ENCODE results near the gene RCN2.

Gene RCN2

DNA sequence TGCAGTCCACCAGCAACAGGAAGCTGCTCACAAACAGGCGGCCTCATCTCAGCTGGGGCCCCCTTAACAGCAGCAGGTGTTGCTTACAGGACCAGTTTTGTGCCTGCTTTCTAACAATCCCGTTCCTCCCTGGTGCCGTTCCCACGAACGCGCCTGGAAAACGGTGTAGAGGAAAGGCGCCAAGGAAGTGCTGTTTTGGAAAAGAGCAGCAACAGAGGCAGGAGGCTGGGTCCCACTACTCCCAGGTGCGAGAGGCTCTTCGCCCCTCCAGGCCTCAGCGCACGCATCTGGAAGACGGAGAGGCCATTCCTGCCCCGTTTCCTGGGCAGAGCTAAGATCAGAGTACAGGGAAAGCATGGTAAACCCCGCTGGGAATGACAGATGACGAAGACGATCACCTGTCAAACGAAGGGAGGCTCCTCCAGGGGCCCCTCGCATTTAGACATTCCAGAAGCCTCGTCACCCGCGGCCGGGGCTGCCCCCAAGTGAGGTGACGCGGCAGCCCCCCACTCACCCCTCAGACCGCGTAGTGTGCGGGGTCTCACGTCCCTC is 27.0 kb upstream of the RCN2 start:
- no CpG with 5 or more reads among the region's 29 CpGs for WGBS (ENCODE audit: insufficient coverage, insufficient read length)
- peak; percentile 2 for DNase-seq (ENCODE audit: low read depth, low spot score)
- H3K27ac ChIP-seq (ENCODE audit: low read length), result no peak overlapping the region

DNA sequence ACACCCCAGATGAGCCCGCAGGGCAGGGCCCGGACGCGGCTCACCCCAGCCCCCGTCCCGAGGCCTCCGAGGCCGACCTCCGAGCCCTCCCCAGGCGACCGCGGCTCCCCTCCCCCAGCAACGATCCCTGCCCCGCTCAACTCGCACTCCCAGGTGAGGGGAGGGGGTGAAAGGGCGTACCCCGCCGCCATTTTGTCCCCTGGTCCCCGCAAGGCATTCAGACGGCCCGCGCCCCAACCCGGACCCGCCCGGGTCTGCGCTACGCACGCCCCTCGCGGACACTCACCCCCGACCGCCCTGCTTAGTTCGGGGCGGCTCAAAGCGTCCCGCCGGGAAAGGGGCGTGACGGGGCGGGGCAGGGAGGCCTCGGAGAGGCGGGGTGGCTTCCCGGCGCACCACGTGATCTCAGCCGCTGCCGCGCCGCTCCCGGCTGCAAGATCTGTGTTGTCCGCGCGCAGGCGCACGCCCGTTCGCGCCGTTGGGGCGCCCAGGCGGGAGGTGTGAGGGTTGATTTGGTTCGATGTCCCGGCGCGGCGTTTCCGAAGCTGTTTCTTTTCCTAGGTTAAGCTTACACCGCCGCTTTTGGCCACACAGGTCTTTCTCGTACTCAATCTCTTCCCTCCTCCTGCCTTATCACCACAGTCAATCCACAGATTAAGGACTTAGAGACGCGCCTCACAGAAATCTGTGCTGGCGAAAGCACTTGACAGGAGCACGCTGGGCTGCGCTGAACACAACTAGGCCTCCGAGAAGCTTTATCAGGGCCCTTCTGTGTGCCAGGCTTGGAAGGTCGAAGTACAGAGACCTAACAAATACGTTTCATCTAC is 26.3 kb upstream of the RCN2 start, which contains the start of gene SCAPER:
Gene SCAPER, minus strand, starts transcription at position 328 of the 827 bp plus-strand sequence. CDS start 21,523 bp downstream, outside the sequence.
- Histone ChIP-seq H3K36me3 (ENCODE audit: control insufficient read depth, insufficient read depth, low read length) (no peaks in the 10 kb centered on the region), H3K4me1 (ENCODE audit: control insufficient read depth, insufficient read depth, low read length) (0 out of 2 replicates have a peak, but pooled peaks cover 2% of the 10 kb centered on the region), H3K9me3 (ENCODE audit: control insufficient read depth, insufficient read depth, low read length) (no peaks in the 10 kb centered on the region), H3K27me3 (ENCODE audit: control insufficient read depth, insufficient read depth, low read length) (no peaks in the 10 kb centered on the region; the same call in 1 of the 2 replicates), H3K4me3 (ENCODE audit: low read length) (peak within 1 kb of the TSS; percentile 67; the same call in 1 of the 2 replicates), H3K27ac (ENCODE audit: low read length) (no peak within 1 kb of the TSS)
- DNase-seq (ENCODE audit: low read depth, low spot score), result peak; percentile 83
- WGBS (ENCODE audit: insufficient coverage, insufficient read length), result no CpG with 5 or more reads among the region's 78 CpGs

More for the DNA sequence above, 27.0 kb upstream of the RCN2 start:
- Histone ChIP-seq H3K9me3 (ENCODE audit: control insufficient read depth, insufficient read depth, low read length) (no peaks in the 10 kb centered on the region), H3K36me3 (ENCODE audit: control insufficient read depth, insufficient read depth, low read length) (no peaks in the 10 kb centered on the region), H3K27me3 (ENCODE audit: control insufficient read depth, insufficient read depth, low read length) (no peaks in the 10 kb centered on the region; the same call in 1 of the 2 replicates), H3K4me1 (ENCODE audit: control insufficient read depth, insufficient read depth, low read length) (0 out of 2 replicates have a peak, but pooled peaks cover 2% of the 10 kb centered on the region), H3K4me3 (ENCODE audit: low read length) (peak overlapping the region; percentile 67; the same call in 1 of the 2 replicates)

GRCh38 chr15:76905855-76906254 is 25.7 kb upstream of the RCN2 start:
- Histone ChIP-seq H3K9me3 (ENCODE audit: control insufficient read depth, insufficient read depth, low read length) (no peaks in the 10 kb centered on the region), H3K27me3 (ENCODE audit: control insufficient read depth, insufficient read depth, low read length) (no peaks in the 10 kb centered on the region; the same call in 1 of the 2 replicates), H3K4me3 (ENCODE audit: low read length) (no peak overlapping the region), H3K36me3 (ENCODE audit: control insufficient read depth, insufficient read depth, low read length) (no peaks in the 10 kb centered on the region), H3K27ac (ENCODE audit: low read length) (no peak overlapping the region), H3K4me1 (ENCODE audit: control insufficient read depth, insufficient read depth, low read length) (0 out of 2 replicates have a peak, but pooled peaks cover 2% of the 10 kb centered on the region)
- WGBS (ENCODE audit: insufficient coverage, insufficient read length), result no CpG with 5 or more reads among the region's 9 CpGs
- DNase-seq (ENCODE audit: low read depth, low spot score), result no peak

- no peak for DNase-seq (ENCODE audit: low read depth, low spot score)
- Histone ChIP-seq H3K27me3 (ENCODE audit: control insufficient read depth, insufficient read depth, low read length) (no peaks in the 10 kb centered on the region), H3K9me3 (ENCODE audit: control insufficient read depth, insufficient read depth, low read length) (no peaks in the 10 kb centered on the region), H3K27ac (ENCODE audit: low read length) (no peak overlapping the region), H3K4me1 (ENCODE audit: control insufficient read depth, insufficient read depth, low read length) (no peaks in the 10 kb centered on the region), H3K4me3 (ENCODE audit: low read length) (no peak overlapping the region), H3K36me3 (ENCODE audit: control insufficient read depth, insufficient read depth, low read length) (no peaks in the 10 kb centered on the region)
- WGBS (ENCODE audit: insufficient coverage, insufficient read length), result no CpG with 5 or more reads among the region's 4 CpGs
Measured at GRCh38 chr15:76912430-76912829, 19.1 kb upstream of the RCN2 start.

- Histone ChIP-seq H3K27me3 (ENCODE audit: control insufficient read depth, insufficient read depth, low read length) (no peaks in the 10 kb centered on the region), H3K27ac (ENCODE audit: low read length) (no peak overlapping the region), H3K36me3 (ENCODE audit: control insufficient read depth, insufficient read depth, low read length) (no peaks in the 10 kb centered on the region), H3K4me3 (ENCODE audit: low read length) (no peak overlapping the region), H3K4me1 (ENCODE audit: control insufficient read depth, insufficient read depth, low read length) (no peaks in the 10 kb centered on the region), H3K9me3 (ENCODE audit: control insufficient read depth, insufficient read depth, low read length) (no peaks in the 10 kb centered on the region)
- no CpG with 5 or more reads among the region's 2 CpGs for WGBS (ENCODE audit: insufficient coverage, insufficient read length)
- no peak for DNase-seq (ENCODE audit: low read depth, low spot score)
Measured at GRCh38 chr15:76913737-76914136, 17.8 kb upstream of the RCN2 start.

- no peak overlapping the region for H3K4me3 ChIP-seq (ENCODE audit: low read length)
- no CpG with 5 or more reads among the region's 13 CpGs for WGBS (ENCODE audit: insufficient coverage, insufficient read length)
Measured at GRCh38 chr15:76916369-76916768, 15.2 kb upstream of the RCN2 start.

DNA sequence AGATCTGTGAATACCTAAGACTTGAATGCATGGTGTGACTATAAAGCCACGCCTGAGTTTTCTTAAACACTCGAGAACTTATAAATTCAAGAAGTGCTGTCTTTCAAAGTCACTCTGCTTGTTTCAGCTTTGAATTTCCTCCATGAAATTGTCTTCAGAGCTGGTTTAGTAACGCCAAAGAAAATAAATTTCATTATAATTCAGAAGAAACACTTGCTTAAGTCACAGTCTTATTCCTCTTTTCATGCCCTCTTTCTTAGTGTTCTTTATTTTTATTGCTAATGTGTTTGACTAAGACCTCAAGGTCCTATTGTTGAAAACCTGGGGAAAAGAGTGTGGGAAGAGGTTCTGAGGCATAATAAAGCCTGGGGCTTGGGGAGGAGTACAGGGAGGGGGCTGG is 3.3 kb upstream of the RCN2 start:
- Histone ChIP-seq H3K9me3 (ENCODE audit: control insufficient read depth, insufficient read depth, low read length) (no peaks in the 10 kb centered on the region), H3K4me3 (ENCODE audit: low read length) (no peak overlapping the region), H3K27ac (ENCODE audit: low read length) (no peak overlapping the region), H3K27me3 (ENCODE audit: control insufficient read depth, insufficient read depth, low read length) (no peaks in the 10 kb centered on the region), H3K4me1 (ENCODE audit: control insufficient read depth, insufficient read depth, low read length) (no peaks in the 10 kb centered on the region), H3K36me3 (ENCODE audit: control insufficient read depth, insufficient read depth, low read length) (no peaks in the 10 kb centered on the region)
- DNase-seq (ENCODE audit: low read depth, low spot score), result no peak
- WGBS (ENCODE audit: insufficient coverage, insufficient read length), result no CpG with 5 or more reads among the region's 3 CpGs

More at GRCh38 chr15:76916369-76916768, 15.2 kb upstream of the RCN2 start:
- H3K36me3 ChIP-seq (ENCODE audit: control insufficient read depth, insufficient read depth, low read length), result no peaks in the 10 kb centered on the region
- no peaks in the 10 kb centered on the region for H3K27me3 ChIP-seq (ENCODE audit: control insufficient read depth, insufficient read depth, low read length)
- no peak overlapping the region for H3K27ac ChIP-seq (ENCODE audit: low read length)
- no peak for DNase-seq (ENCODE audit: low read depth, low spot score)
- H3K4me1 ChIP-seq (ENCODE audit: control insufficient read depth, insufficient read depth, low read length), result no peaks in the 10 kb centered on the region
- no peaks in the 10 kb centered on the region for H3K9me3 ChIP-seq (ENCODE audit: control insufficient read depth, insufficient read depth, low read length)

- Histone ChIP-seq H3K36me3 (ENCODE audit: control insufficient read depth, insufficient read depth, low read length) (no peaks in the 10 kb centered on the region), H3K27me3 (ENCODE audit: control insufficient read depth, insufficient read depth, low read length) (no peaks in the 10 kb centered on the region), H3K9me3 (ENCODE audit: control insufficient read depth, insufficient read depth, low read length) (no peaks in the 10 kb centered on the region), H3K27ac (ENCODE audit: low read length) (no peak overlapping the region), H3K4me3 (ENCODE audit: low read length) (no peak overlapping the region), H3K4me1 (ENCODE audit: control insufficient read depth, insufficient read depth, low read length) (no peaks in the 10 kb centered on the region)
- DNase-seq (ENCODE audit: low read depth, low spot score), result no peak
Measured at GRCh38 chr15:76929011-76929760, 2.4 kb upstream of the RCN2 start.

GRCh38 chr15:76930831-76931396 is 635 bp upstream of the RCN2 start:
- H3K4me1 ChIP-seq (ENCODE audit: control insufficient read depth, insufficient read depth, low read length), result no peaks in the 10 kb centered on the region
- no peak for DNase-seq (ENCODE audit: low read depth, low spot score)
- no peaks in the 10 kb centered on the region for H3K9me3 ChIP-seq (ENCODE audit: control insufficient read depth, insufficient read depth, low read length)
- no peaks in the 10 kb centered on the region for H3K27me3 ChIP-seq (ENCODE audit: control insufficient read depth, insufficient read depth, low read length)
- peak overlapping the region; percentile 39; the same call in 1 of the 2 replicates for H3K4me3 ChIP-seq (ENCODE audit: low read length)
- no CpG with 5 or more reads among the region's 7 CpGs for WGBS (ENCODE audit: insufficient coverage, insufficient read length)
- no peak overlapping the region for H3K27ac ChIP-seq (ENCODE audit: low read length)
- peaks cover 5% of the 10 kb centered on the region; the same call in 1 of the 2 replicates for H3K36me3 ChIP-seq (ENCODE audit: control insufficient read depth, insufficient read depth, low read length)

Data from iPS DF 6.9 (cell line).